Uterus (tissue), 4 donors: ENCODE measurements around the gene PAK3. TPM values are rescaled to one million over a fixed set of nuclear protein-coding genes. Genes with fewer than 3 reads are reported as not detected.

Experiments used
- DNase-seq, 2 donors: peaks; one replicate each; pipeline ENCODE4 v3.0.0-alpha.2; 2019 to 2020
- H3K27ac ChIP-seq, 2 donors: fragments of 200-600 bp; sonication (generic); 1 replicate in 1 of 2; 2 replicates in 1 of 2; pipeline ENCODE4 v1.5.1; 2016 to 2018
- H3K27me3 ChIP-seq, 2 donors: fragments of 200-600 bp; sonication (generic); one replicate each; pipeline ENCODE4 v1.5.1; 2018 to 2019; ENCODE audit warnings: control low read depth in 1 of 2
- H3K36me3 ChIP-seq, 2 donors: fragments of 200-600 bp; sonication (generic); one replicate each; pipeline ENCODE4 v1.5.1; 2019; ENCODE audit warnings: control low read depth in 1 of 2
- H3K4me1 ChIP-seq, 2 donors: fragments of 200-600 bp; sonication (generic); one replicate each; pipeline ENCODE4 v1.5.1; 2018 to 2019; ENCODE audit warnings: control low read depth in 1 of 2
- H3K4me3 ChIP-seq, 2 donors: fragments of 200-600 bp; sonication (generic); 1 replicate in 1 of 2; 2 replicates in 1 of 2; pipeline ENCODE4 v1.5.1; 2018 to 2019; ENCODE audit warnings: mild to moderate bottlenecking in 1 of 2
- H3K9me3 ChIP-seq, 2 donors: fragments of 200-600 bp; sonication (generic); one replicate each; pipeline ENCODE4 v1.5.1; 2019; ENCODE audit warnings: control low read depth in 1 of 2
- POLR2A ChIP-seq, 2 donors: fragments of 450-650 bp; IDR thresholded peaks; one replicate each; pipeline ENCODE4 v1.6.1; 2016; ENCODE audit warnings: antibody characterized with exemption in 2 of 2, mild to moderate bottlenecking in 1 of 2, moderate library complexity in 1 of 2
- intact Hi-C: fragments of 100-400 bp; cut with DNase I; formaldehyde crosslinking; loops from one replicate; pipeline ENCODE4 v1.15.1; 2023; ENCODE audit warnings: low total_unique reads
- total RNA-seq, 4 donors: library from RNA; depleted of rRNA in 3 of 4; stranded (reverse); fragments of >200 nt in 3 of 4; gene quantifications; one replicate each; pipeline versions ENCODE4 v1.1.0 to v1.2.4, GENCODE V29; 2014 to 2023
- TF ChIP-seq, protein P1 (sequence below), 4 experiments: fragments of 200-600 bp in 2 of 4; fragments of 450-650 bp in 2 of 4; sonication (generic) in 2 of 4; IDR thresholded peaks; one replicate each; pipeline ENCODE4 v1.5.1; 2016 to 2019; ENCODE audit warnings: antibody characterized with exemption in 4 of 4, mild to moderate bottlenecking in 2 of 4, moderate library complexity in 1 of 4
- donor health status: DM: yes; HTN: yes; CAD: no.

Gene PAK3
- total RNA-seq, 4 donors from 2014 or later, result 2.1 to 24.8 (median 14.9) TPM

DNA sequence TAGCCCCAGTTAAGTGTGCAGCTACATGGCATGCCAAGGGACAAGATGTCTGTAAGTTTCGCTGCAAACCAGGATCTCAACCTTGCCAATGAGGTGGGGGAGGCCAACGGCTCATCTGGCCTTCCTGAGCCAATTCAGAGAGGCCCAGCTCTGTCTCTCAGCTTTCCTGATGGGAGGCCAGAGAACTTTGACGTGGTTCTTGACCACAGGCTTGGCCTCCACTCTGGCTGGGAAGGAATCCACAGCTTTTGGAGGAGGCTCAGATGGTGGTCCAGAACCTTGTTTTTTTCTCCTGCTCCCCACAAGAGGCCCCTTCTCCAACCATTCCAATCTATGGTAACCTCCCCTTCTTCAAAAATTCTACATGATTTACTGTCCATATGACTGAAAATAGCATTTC lies 164.5 kb downstream of the PAK3 start:
- Histone ChIP-seq H3K4me1 (no peaks in the 10 kb centered on the region), H3K36me3 (no peaks in the 10 kb centered on the region), H3K27me3 (peaks cover 0 to 13% of the 10 kb centered on the region in 2 donors), H3K27ac (no peak overlapping the region), H3K9me3 (no peaks in the 10 kb centered on the region), H3K4me3 (no peak overlapping the region)
- no peak for TF ChIP-seq POLR2A (IDR thresholded peaks at IDR 0.05)
- TF ChIP-seq, protein P1, sequence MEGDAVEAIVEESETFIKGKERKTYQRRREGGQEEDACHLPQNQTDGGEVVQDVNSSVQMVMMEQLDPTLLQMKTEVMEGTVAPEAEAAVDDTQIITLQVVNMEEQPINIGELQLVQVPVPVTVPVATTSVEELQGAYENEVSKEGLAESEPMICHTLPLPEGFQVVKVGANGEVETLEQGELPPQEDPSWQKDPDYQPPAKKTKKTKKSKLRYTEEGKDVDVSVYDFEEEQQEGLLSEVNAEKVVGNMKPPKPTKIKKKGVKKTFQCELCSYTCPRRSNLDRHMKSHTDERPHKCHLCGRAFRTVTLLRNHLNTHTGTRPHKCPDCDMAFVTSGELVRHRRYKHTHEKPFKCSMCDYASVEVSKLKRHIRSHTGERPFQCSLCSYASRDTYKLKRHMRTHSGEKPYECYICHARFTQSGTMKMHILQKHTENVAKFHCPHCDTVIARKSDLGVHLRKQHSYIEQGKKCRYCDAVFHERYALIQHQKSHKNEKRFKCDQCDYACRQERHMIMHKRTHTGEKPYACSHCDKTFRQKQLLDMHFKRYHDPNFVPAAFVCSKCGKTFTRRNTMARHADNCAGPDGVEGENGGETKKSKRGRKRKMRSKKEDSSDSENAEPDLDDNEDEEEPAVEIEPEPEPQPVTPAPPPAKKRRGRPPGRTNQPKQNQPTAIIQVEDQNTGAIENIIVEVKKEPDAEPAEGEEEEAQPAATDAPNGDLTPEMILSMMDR (IDR thresholded peaks at IDR 0.05), result no peak
- intact Hi-C loops, result no loop called here
- no peak for DNase-seq

- no peak overlapping the region for H3K27ac ChIP-seq
- no peak overlapping the region for H3K4me3 ChIP-seq
- no peaks in the 10 kb centered on the region for H3K36me3 ChIP-seq
- TF ChIP-seq, protein P1 (IDR thresholded peaks at IDR 0.05), result no peak
- no peak for TF ChIP-seq POLR2A (IDR thresholded peaks at IDR 0.05)
- no peaks in the 10 kb centered on the region for H3K4me1 ChIP-seq
- no peak for DNase-seq
- intact Hi-C loops, result no loop called here
- peaks cover 0 to 10% of the 10 kb centered on the region in 2 donors for H3K27me3 ChIP-seq
- no peaks in the 10 kb centered on the region for H3K9me3 ChIP-seq
These were observed 166.1 kb downstream of the PAK3 start for GRCh38 chrX:111262086-111262485.

GRCh38 chrX:111264385-111264784 lies 168.4 kb downstream of the PAK3 start:
- no peaks in the 10 kb centered on the region for H3K9me3 ChIP-seq
- H3K4me3 ChIP-seq, result no peak overlapping the region
- intact Hi-C loops, result no loop called here
- no peak for DNase-seq
- TF ChIP-seq POLR2A (IDR thresholded peaks at IDR 0.05), result no peak
- TF ChIP-seq, protein P1 (IDR thresholded peaks at IDR 0.05), result no peak
- no peak overlapping the region for H3K27ac ChIP-seq
- no peaks in the 10 kb centered on the region for H3K36me3 ChIP-seq
- no peaks in the 10 kb centered on the region for H3K4me1 ChIP-seq
- H3K27me3 ChIP-seq, result peaks cover 0 to 10% of the 10 kb centered on the region in 2 donors

DNA sequence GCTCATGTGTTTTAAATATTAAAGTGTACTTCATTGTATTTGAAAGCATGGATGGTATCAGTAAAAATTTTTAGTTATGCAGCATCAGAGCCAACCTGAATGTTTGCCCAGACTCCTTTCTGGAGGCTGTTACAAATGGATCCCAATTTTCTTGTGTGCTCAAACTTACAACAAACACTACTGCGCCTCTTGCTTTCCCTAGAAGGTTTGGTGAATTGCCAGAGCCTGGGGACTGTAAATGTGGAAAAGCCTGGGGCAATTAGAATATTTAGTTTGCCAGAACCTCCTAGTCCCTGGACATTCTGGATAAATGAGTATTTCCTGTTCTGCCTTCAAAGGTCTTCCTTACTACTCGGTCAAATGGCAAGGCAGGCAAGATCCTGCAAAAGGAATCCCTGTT lies 169.5 kb downstream of the PAK3 start:
- H3K36me3 ChIP-seq, result no peaks in the 10 kb centered on the region
- H3K4me3 ChIP-seq, result no peak overlapping the region
- H3K9me3 ChIP-seq, result no peaks in the 10 kb centered on the region
- TF ChIP-seq, protein P1 (IDR thresholded peaks at IDR 0.05), result no peak
- TF ChIP-seq POLR2A (IDR thresholded peaks at IDR 0.05), result no peak
- no peaks in the 10 kb centered on the region for H3K4me1 ChIP-seq
- no peak for DNase-seq
- intact Hi-C loops, result no loop called here
- no peak overlapping the region for H3K27ac ChIP-seq
- peaks cover 0 to 10% of the 10 kb centered on the region in 2 donors for H3K27me3 ChIP-seq

DNA sequence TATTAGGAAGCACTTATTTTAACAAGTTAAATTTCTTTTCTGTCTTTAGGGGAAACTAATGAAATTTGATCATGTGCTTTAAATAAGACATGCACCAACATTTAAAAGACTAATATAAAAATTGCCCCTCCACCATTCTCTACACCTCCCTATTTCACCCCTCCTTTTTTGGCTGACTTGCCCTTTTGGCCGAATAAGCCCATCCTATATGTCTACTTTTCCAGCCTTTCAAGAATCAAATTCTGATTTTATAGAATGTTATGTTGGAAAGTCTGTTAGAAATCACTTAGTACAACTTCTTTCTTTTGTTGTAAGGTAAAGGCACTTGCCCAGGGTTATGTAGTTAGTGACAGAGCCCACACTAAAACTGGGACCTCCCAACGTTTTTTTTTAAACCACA lies 172.5 kb downstream of the PAK3 start:
- H3K4me3 ChIP-seq, result no peak overlapping the region
- intact Hi-C loops, result no loop called here
- no peaks in the 10 kb centered on the region for H3K36me3 ChIP-seq
- H3K27me3 ChIP-seq, result peaks cover 0 to 10% of the 10 kb centered on the region in 2 donors
- no peaks in the 10 kb centered on the region for H3K4me1 ChIP-seq
- H3K9me3 ChIP-seq, result no peaks in the 10 kb centered on the region
- DNase-seq, result no peak
- no peak overlapping the region for H3K27ac ChIP-seq
- TF ChIP-seq, protein P1 (IDR thresholded peaks at IDR 0.05), result no peak
- no peak for TF ChIP-seq POLR2A (IDR thresholded peaks at IDR 0.05)
